Heart right ventricle (tissue), 16 donors: ENCODE data around the gene ADGRG3. TPM values are rescaled to one million over a fixed set of nuclear protein-coding genes. Genes with fewer than 3 reads are reported as not detected.

Source experiments
- ATAC-seq, 8 donors: fragments of 200-7000 bp; cut with Tn5 transposase; one replicate each; pipeline ENCODE4 v1.9.1; 2020; ENCODE audit warnings: mild to moderate bottlenecking in 8 of 8, moderate library complexity in 8 of 8, moderate number of reproducible peaks in 1 of 8
- DNase-seq, 2 donors: peaks; one replicate each; pipeline ENCODE4 v3.0.0-alpha.2; 2020
- H3K27ac ChIP-seq, 10 donors: fragments of 200-600 bp; sonication (generic) in 2 of 10; one replicate each; pipeline versions ENCODE4 v1.5.0 to v1.8.0; 2020 to 2022; ENCODE audit warnings: mild to moderate bottlenecking in 3 of 10
- H3K27me3 ChIP-seq, 7 donors: fragments of 200-600 bp; one replicate each; pipeline ENCODE4 v1.8.0; 2021 to 2022; ENCODE audit warnings: mild to moderate bottlenecking in 2 of 7
- H3K36me3 ChIP-seq, 9 donors: fragments of 200-600 bp; sonication (generic) in 1 of 9; one replicate each; pipeline versions ENCODE4 v1.5.0 to v1.8.0; 2020 to 2022; ENCODE audit warnings: mild to moderate bottlenecking in 2 of 9
- H3K4me1 ChIP-seq, 9 donors: fragments of 200-600 bp; sonication (generic) in 1 of 9; one replicate each; pipeline versions ENCODE4 v1.5.0 to v1.8.0; 2020 to 2022; ENCODE audit warnings: mild to moderate bottlenecking in 4 of 9
- H3K4me3 ChIP-seq, 10 donors: fragments of 200-600 bp; sonication (generic) in 2 of 10; one replicate each; pipeline versions ENCODE4 v1.5.0 to v1.8.0; 2020 to 2022; ENCODE audit warnings: mild to moderate bottlenecking in 7 of 10, moderate library complexity in 2 of 10
- H3K9me3 ChIP-seq, 11 donors: fragments of 200-600 bp in 10 of 11; sonication (generic) in 2 of 11; one replicate each; pipeline versions ENCODE4 v1.5.0 to v1.8.0; 2013 to 2022; ENCODE audit warnings: mild to moderate bottlenecking in 2 of 11, control low read depth in 1 of 11, moderate library complexity in 1 of 11
- WGBS, 2 donors: extraction: QIAGEN DNeasy Blood & Tissue Kit; methylation state at CpG; one replicate each; pipeline ENCODE4 v1.1.7; 2013; ENCODE audit warnings: inconsistent platforms in 1 of 2; 5-methylcytosine and 5-hydroxymethylcytosine counted together
- intact Hi-C, 10 donors: fragments of 100-400 bp; cut with DNase I; formaldehyde crosslinking; loops; one replicate each; pipeline versions ENCODE4 v1.11.1 to v1.14.2; 2022
- polyA plus RNA-seq, 2 donors: library from polyadenylated mRNA; stranded (reverse); fragments of 200-250 nt; gene quantifications; one replicate each; pipeline ENCODE4 v1.2.3, GENCODE V29; 2013
- total RNA-seq, 10 donors: library from RNA; stranded (reverse); fragmentation: NEBNext Ultra II Directional in 3 of 10; extraction: Animal tissue kit (Norgen Biotek cat#: 25700) in 3 of 10; gene quantifications; one replicate each; pipeline versions ENCODE4 v1.2.1 to v1.2.4, GENCODE V29; 2021 to 2023
- TF ChIP-seq, protein P1 (sequence below), 9 donors: fragments of 200-600 bp; sonication (generic) in 2 of 9; IDR thresholded peaks; one replicate each; pipeline versions ENCODE4 v1.5.0 to v1.8.0; 2021 to 2022; ENCODE audit warnings: antibody characterized with exemption in 9 of 9, mild to moderate bottlenecking in 5 of 9, moderate library complexity in 1 of 9
- donor health status: Arrhythmogenic right ventricular cardiomyopathy.
- donor health status: ischemic (EF 13 %, LVEDD 7.1; RV severe dilation, severe dysfunction).
- donor health status: healthy with polysubstance abuse.
- donor health status: DM: no; HTN: yes; CAD: no.
- donor health status: DM: no; HTN: no; CAD: no.
- donor health status: ischemic (EF 25% LVEDD 6.9; RV normal size, moderate dysfunction).
- donor health status: ischemic (EF 25% LVEDD 5.7; RV mildly dilated, moderate dysfunction).
- donor health status: healthy.
- donor health status: DM: yes; HTN: yes; CAD: no.
- donor health status: Ischemic cardiomyopathy.
- donor health status: ischemic (EF 35%, LVEDD 5.7; RV mildly dilated, moderate dysfunction).
- donor health status: nonischemic (EF 11% LVEDD 7.7; RV severe dilation, severe dysfunction).
- donor health status: DM: yes; HTN: yes; CAD: no.
- donor health status: PGD.
- donor health status: ischemic (EF 29% LVEDD 5.4; RV normal size, mild dysfunction).
- donor health status: nonischemic (EF 23%, LVEDD 6.1; RV moderate dilation, normal function).

The ADGRG3 gene
- total and polyA plus RNA-seq, 12 donors: 0.22 to 2.4 (median 0.55) TPM; not detected in 2

DNA sequence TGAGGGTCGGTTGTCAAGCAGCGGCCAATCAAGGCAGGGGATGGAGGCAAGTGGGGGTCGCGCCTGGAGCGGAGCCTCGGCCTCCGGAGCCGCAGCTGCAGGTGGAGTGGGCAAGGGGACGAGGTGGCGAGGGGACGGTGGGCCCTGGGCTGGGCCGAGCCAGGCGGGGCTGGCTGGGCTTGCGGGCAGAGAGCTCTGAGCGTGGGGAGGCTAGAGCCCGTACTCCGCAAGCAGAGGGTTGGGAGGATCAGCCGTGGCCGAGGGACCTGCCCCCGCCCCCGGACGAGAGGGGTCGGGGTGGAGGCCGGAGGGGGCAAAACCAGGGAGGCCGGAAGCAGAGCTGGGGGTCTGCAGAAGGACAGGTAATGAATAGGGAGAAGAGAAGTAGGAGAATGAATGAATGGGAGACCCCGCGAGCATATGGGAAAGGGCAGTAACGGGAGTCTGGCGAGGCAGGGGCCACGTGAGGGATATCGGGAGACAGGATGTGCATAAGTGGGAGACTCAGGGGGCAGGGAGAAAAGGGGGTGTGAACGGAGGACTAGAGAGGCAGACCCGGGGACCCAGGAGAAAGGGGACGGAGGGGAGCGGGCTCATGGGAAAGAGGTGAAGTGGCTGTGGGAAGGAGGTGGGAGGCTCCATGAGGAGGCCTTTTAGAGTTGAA lies 67.8 kb downstream of the ADGRG3 start, which contains the start of gene KATNB1:
Gene KATNB1 (plus strand): TSS at position 16 of the 664 bp plus-strand sequence. CDS start 1,474 bp downstream, outside the sequence.
- ATAC-seq: peak in 1 of 8 donors; percentile 2
- intact Hi-C loops: loop anchor here in 1 of 10 donors (2.0 kb wide), 1 partner anchor 67 kb away; the partner anchor contains the start of gene KIFC3
- H3K4me3 ChIP-seq: peak within 1 kb of the TSS; percentile 70 to 94 (median 80)
- DNase-seq: no peak
- peaks cover 0 to 15% (median 0%) of the 10 kb centered on the region in 9 donors for H3K36me3 ChIP-seq
- WGBS, 2 donors: 1% methylated on average over 35 of the region's 35 CpGs
- TF ChIP-seq, protein P1, sequence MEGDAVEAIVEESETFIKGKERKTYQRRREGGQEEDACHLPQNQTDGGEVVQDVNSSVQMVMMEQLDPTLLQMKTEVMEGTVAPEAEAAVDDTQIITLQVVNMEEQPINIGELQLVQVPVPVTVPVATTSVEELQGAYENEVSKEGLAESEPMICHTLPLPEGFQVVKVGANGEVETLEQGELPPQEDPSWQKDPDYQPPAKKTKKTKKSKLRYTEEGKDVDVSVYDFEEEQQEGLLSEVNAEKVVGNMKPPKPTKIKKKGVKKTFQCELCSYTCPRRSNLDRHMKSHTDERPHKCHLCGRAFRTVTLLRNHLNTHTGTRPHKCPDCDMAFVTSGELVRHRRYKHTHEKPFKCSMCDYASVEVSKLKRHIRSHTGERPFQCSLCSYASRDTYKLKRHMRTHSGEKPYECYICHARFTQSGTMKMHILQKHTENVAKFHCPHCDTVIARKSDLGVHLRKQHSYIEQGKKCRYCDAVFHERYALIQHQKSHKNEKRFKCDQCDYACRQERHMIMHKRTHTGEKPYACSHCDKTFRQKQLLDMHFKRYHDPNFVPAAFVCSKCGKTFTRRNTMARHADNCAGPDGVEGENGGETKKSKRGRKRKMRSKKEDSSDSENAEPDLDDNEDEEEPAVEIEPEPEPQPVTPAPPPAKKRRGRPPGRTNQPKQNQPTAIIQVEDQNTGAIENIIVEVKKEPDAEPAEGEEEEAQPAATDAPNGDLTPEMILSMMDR (IDR thresholded peaks at IDR 0.05): no peak
- H3K4me1 ChIP-seq: peaks cover 11 to 27% (median 19%) of the 10 kb centered on the region in 9 donors
- H3K9me3 ChIP-seq: peaks cover 0 to 7% (median 0%) of the 10 kb centered on the region in 11 donors
- peak within 1 kb of the TSS; percentile 83 to 96 (median 91) for H3K27ac ChIP-seq
- H3K27me3 ChIP-seq: no peaks in the 10 kb centered on the region

DNA sequence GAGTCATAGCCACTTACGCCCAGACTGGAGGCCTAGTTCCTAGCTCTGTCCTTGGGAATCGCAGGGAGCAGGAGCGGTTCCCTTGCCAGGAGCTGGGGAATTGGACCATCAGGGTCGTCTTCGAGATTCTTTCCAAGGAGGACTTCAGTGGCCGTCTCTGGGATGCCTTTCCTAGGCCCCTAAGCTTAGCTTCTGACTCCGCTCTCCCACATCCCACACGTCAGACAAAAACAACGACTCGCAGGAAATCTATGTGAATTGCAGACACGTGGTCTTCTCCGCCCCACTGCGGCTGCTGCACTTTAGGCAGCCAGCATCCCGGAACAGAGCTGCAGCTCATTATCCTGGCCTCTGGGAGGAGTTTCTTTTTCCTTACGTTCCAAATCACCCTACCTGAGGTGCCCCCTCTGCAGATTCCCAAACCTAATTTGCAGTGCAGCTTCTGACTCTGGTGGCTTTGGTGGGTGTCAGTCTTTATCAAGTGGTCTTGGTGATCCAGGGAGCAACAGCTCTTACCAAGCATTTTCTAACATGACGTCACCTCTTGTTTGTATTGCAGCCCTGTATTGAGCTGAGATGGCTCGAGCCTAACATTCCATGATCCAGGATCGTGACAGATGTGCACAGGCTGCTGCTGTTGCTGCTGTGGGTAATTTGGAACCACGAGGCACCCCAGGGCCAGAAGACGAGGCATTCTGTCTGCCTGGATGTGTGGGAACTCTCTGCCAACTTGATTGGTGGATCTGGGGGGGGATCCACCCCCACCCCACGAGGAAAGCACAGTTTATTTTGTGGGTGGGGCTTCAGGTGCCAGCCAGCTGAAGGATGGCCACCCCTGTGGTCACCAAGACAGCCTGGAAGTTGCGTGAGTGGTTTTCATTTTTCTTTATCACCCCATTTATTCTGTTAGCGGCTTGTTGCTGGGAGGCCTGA lies 68.6 kb downstream of the ADGRG3 start:
- peak in 3 of 8 donors; percentile 7 to 21 (median 14) for ATAC-seq
- Histone ChIP-seq H3K4me1 (peaks cover 11 to 28% (median 19%) of the 10 kb centered on the region in 9 donors), H3K36me3 (peaks cover 0 to 16% (median 0%) of the 10 kb centered on the region in 9 donors), H3K27ac (peak overlapping the region in 9 of 10 donors; percentile 13 to 82 (median 73)), H3K4me3 (peak overlapping the region; percentile 67 to 94 (median 76)), H3K9me3 (peaks cover 0 to 7% (median 0%) of the 10 kb centered on the region in 11 donors), H3K27me3 (no peaks in the 10 kb centered on the region)
- TF ChIP-seq, protein P1 (IDR thresholded peaks at IDR 0.05): peak in 4 of 9 donors; percentile 14 to 30 (median 28)
- no peak for DNase-seq
- intact Hi-C loops: no loop called here
- WGBS, 2 donors: 17 to 23% methylated on average over 23 of the region's 23 CpGs

DNA sequence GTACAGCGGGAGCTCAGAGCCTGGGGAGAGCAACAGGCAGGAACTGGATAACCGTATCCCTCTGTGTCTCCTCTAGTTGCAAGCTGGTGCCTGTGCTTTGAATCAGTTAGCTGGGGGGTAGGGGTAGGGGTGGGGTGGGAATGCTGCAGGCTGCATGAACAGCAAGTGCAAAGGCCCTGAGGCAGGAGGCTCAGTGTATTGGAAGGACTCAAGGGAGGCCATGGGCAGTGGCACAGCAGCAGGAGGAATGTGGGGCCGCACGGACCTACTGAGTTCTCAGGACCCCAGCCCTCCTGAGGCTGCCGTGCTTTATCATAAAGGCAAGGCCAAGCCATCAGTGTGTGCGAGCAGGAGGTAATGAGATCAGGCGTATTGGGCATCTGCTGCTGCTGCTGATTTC lies 70.7 kb downstream of the ADGRG3 start:
- no peak overlapping the region for H3K27ac ChIP-seq
- no peaks in the 10 kb centered on the region for H3K9me3 ChIP-seq
- H3K4me3 ChIP-seq: no peak overlapping the region
- 96 to 97% methylated on average over 7 of the region's 7 CpGs for WGBS, 2 donors
- no peaks in the 10 kb centered on the region for H3K27me3 ChIP-seq
- DNase-seq (no peak), ATAC-seq (no peak)
- intact Hi-C loops: no loop called here
- TF ChIP-seq, protein P1 (IDR thresholded peaks at IDR 0.05): no peak
- peaks cover 11 to 36% (median 20%) of the 10 kb centered on the region in 9 donors for H3K4me1 ChIP-seq
- H3K36me3 ChIP-seq: peaks cover 0 to 29% (median 0%) of the 10 kb centered on the region in 9 donors

Other genes with a start within 250 kb of the ADGRG3 start
- gene CIAPIN1, start 220.9 kb upstream of the ADGRG3 start, total RNA-seq: 10 to 100 TPM; 49.6 to 75.1 (median 61.0) TPM
- 10 to 100 TPM; 20.1 to 63.0 TPM for gene CIAPIN1, start 220.9 kb upstream of the ADGRG3 start, polyA plus RNA-seq
- 100 to 1,000 TPM; 135 to 230 (median 207) TPM for gene COQ9, start 220.8 kb upstream of the ADGRG3 start, total RNA-seq
- 100 to 1,000 TPM; 162 to 475 TPM for gene COQ9, start 220.8 kb upstream of the ADGRG3 start, polyA plus RNA-seq
- 10 to 100 TPM; 40.2 to 56.7 (median 47.2) TPM for gene POLR2C, start 205.6 kb upstream of the ADGRG3 start, total RNA-seq
- 10 to 100 TPM; 17.9 to 46.6 TPM for gene POLR2C, start 205.6 kb upstream of the ADGRG3 start, polyA plus RNA-seq
- gene DOK4, start 181.8 kb upstream of the ADGRG3 start, total RNA-seq: 10 to 100 TPM in 2 of 10 donors, 1 to 10 TPM in 8; 3.6 to 10.7 (median 8.0) TPM
- gene DOK4, start 181.8 kb upstream of the ADGRG3 start, polyA plus RNA-seq: 1 to 10 TPM; 5.9 to 9.1 TPM
- 10 to 100 TPM in 1 of 10 donors, 1 to 10 TPM in 9; 3.1 to 10.2 (median 5.1) TPM for gene CCDC102A, start 131.7 kb upstream of the ADGRG3 start, total RNA-seq
- 1 to 10 TPM; 3.7 to 5.9 TPM for gene CCDC102A, start 131.7 kb upstream of the ADGRG3 start, polyA plus RNA-seq
- under 1 TPM in 5 of 10 donors, not detected in 5; 0.12 to 0.69 (median 0.61) TPM for gene ADGRG5, start 125.7 kb upstream of the ADGRG3 start, total RNA-seq
- under 1 TPM in 1 of 2 donors, not detected in 1; 0.03 TPM for gene ADGRG5, start 125.7 kb upstream of the ADGRG3 start, polyA plus RNA-seq
- gene ADGRG1, start 39.7 kb upstream of the ADGRG3 start, total RNA-seq: 10 to 100 TPM; 11.1 to 46.3 (median 18.5) TPM
- 10 to 100 TPM; 19.2 to 27.7 TPM for gene ADGRG1, start 39.7 kb upstream of the ADGRG3 start, polyA plus RNA-seq
- under 1 TPM in 1 of 10 donors, not detected in 9; 0.09 TPM for gene DRC7, start 26.5 kb downstream of the ADGRG3 start, total RNA-seq
- gene DRC7, start 26.5 kb downstream of the ADGRG3 start, polyA plus RNA-seq: not detected
- gene KATNB1, start 67.5 kb downstream of the ADGRG3 start, total RNA-seq: 10 to 100 TPM in 7 of 10 donors, 1 to 10 TPM in 3; 9.0 to 14.0 (median 11.0) TPM
- gene KATNB1, start 67.5 kb downstream of the ADGRG3 start, polyA plus RNA-seq: 10 to 100 TPM in 1 of 2 donors, 1 to 10 TPM in 1; 9.8 to 15.1 TPM
- gene KIFC3, start 134.2 kb downstream of the ADGRG3 start, total RNA-seq: 10 to 100 TPM; 42.5 to 91.4 (median 63.5) TPM
- 10 to 100 TPM; 47.4 to 97.4 TPM for gene KIFC3, start 134.2 kb downstream of the ADGRG3 start, polyA plus RNA-seq